Mesendoderm (in vitro differentiated cells): Measurements from ENCODE around the gene RO60.

Experiments
- DNase-seq: peaks from one replicate; pipeline ENCODE4 v3.0.0; 2013
- H2AK5ac ChIP-seq: 2 replicates; pipeline ENCODE4 v1.6.1; 2013; ENCODE audit warnings: low read length, inconsistent platforms
- H2BK120ac ChIP-seq: 2 replicates; pipeline ENCODE4 v1.6.1; 2013; ENCODE audit warnings: low read depth, mild to moderate bottlenecking, low read length, moderate library complexity, mixed read lengths
- H2BK15ac ChIP-seq: replicated peaks from 2 replicates; pipeline ENCODE4 v1.6.1; 2013; ENCODE audit warnings: low read depth, mild to moderate bottlenecking, moderate library complexity
- H2BK5ac ChIP-seq: 2 replicates; pipeline ENCODE4 v1.6.1; 2013; ENCODE audit warnings: low read length, inconsistent platforms
- H3K18ac ChIP-seq: 2 replicates; pipeline ENCODE4 v1.6.1; 2013; ENCODE audit warnings: mild to moderate bottlenecking, low read length, mixed read lengths
- H3K23ac ChIP-seq: one replicate; pipeline ENCODE4 v1.6.1; 2013; ENCODE audit warnings: low read length
- H3K27ac ChIP-seq: 2 replicates; pipeline ENCODE4 v1.5.1; 2013; ENCODE audit warnings: low read depth, mild to moderate bottlenecking, inconsistent platforms, low read length, moderate library complexity
- H3K27me3 ChIP-seq: 2 replicates; pipeline ENCODE4 v1.6.1; 2013; ENCODE audit warnings: low read length, control low read depth, mild to moderate bottlenecking, inconsistent platforms; ENCODE audit not compliant: insufficient read depth, poor library complexity
- H3K36me3 ChIP-seq: 2 replicates; pipeline ENCODE4 v1.6.1; 2013; ENCODE audit warnings: low read length, inconsistent platforms; ENCODE audit not compliant: control insufficient read depth, insufficient read depth
- H3K4ac ChIP-seq: one replicate; pipeline ENCODE4 v1.6.1; 2013; ENCODE audit warnings: low read depth, mild to moderate bottlenecking, low read length, moderate library complexity
- H3K4me1 ChIP-seq: 2 replicates; pipeline ENCODE4 v1.6.1; 2013; ENCODE audit warnings: low read depth, low read length, inconsistent platforms; ENCODE audit not compliant: control insufficient read depth
- H3K4me2 ChIP-seq: 2 replicates; pipeline ENCODE4 v1.6.1; 2013; ENCODE audit warnings: low read length
- H3K4me3 ChIP-seq: 2 replicates; pipeline ENCODE4 v1.5.1; 2013; ENCODE audit warnings: mild to moderate bottlenecking, low read length
- H3K56ac ChIP-seq: one replicate; pipeline ENCODE4 v1.6.1; 2013; ENCODE audit warnings: low read length
- H3K79me1 ChIP-seq: 2 replicates; pipeline ENCODE4 v1.6.1; 2013; ENCODE audit warnings: low read length, inconsistent platforms
- H3K79me2 ChIP-seq: 2 replicates; pipeline ENCODE4 v1.6.1; 2013; ENCODE audit warnings: mild to moderate bottlenecking, low read length; ENCODE audit not compliant: control insufficient read depth, insufficient read depth
- H3K9ac ChIP-seq: 2 replicates; pipeline ENCODE4 v1.6.1; 2013; ENCODE audit warnings: low read length, inconsistent platforms
- H4K5ac ChIP-seq: one replicate; pipeline ENCODE4 v1.6.1; 2013; ENCODE audit warnings: low read length
- H4K8ac ChIP-seq: one replicate; pipeline ENCODE4 v1.6.1; 2013; ENCODE audit warnings: low read depth, mild to moderate bottlenecking, control low read depth, low read length, moderate library complexity
- WGBS: extraction: QIAGEN DNeasy Blood & Tissue Kit; methylation state at CpG from one replicate; pipeline ENCODE4 v1.1.7; 2013; ENCODE audit warnings: low lambda C conversion rate, missing lambda C conversion rate; ENCODE audit not compliant: insufficient coverage; ENCODE audit errors: extremely low coverage; 5-methylcytosine and 5-hydroxymethylcytosine counted together

Gene RO60

GRCh38 chr1:193054169-193054675 is 5.2 kb upstream of the RO60 start:
- Histone ChIP-seq H3K79me2 (peaks cover 43% of the 10 kb centered on the region), H2BK5ac (no peak overlapping the region), H3K4ac (no peak overlapping the region), H3K79me1 (peaks cover 10% of the 10 kb centered on the region), H3K27ac (no peak overlapping the region), H3K27me3 (no peaks in the 10 kb centered on the region), H3K23ac (no peak overlapping the region), H3K36me3 (no peaks in the 10 kb centered on the region), H4K8ac (no peak overlapping the region), H2BK120ac (no peak overlapping the region), H3K56ac (no peak overlapping the region), H4K5ac (no peak overlapping the region), H3K4me3 (no peak overlapping the region), H3K4me1 (no peaks in the 10 kb centered on the region), H3K9ac (no peak overlapping the region), H2AK5ac (no peak overlapping the region), H3K18ac (no peak overlapping the region), H3K4me2 (no peak overlapping the region), H2BK15ac (no peak overlapping the region)
- no CpG with 5 or more reads among the region's 4 CpGs for WGBS
- no peak for DNase-seq

GRCh38 chr1:193058529-193059281 is 707 bp upstream of the RO60 start:
- WGBS: no CpG with 5 or more reads among the region's 37 CpGs
- peak overlapping the region; percentile 90 for H3K4me2 ChIP-seq

GRCh38 chr1:193060115-193060403 is 647 bp downstream of the RO60 start:
- Histone ChIP-seq H2AK5ac (no peak overlapping the region), H3K36me3 (no peaks in the 10 kb centered on the region), H3K27ac (peak overlapping the region; percentile 85), H3K4ac (no peak overlapping the region), H3K23ac (peak overlapping the region; percentile 15), H3K4me2 (peak overlapping the region; percentile 33), H3K18ac (no peak overlapping the region), H3K27me3 (no peaks in the 10 kb centered on the region), H3K9ac (peak overlapping the region; percentile 99), H2BK5ac (no peak overlapping the region), H3K4me3 (peak overlapping the region; percentile 88), H2BK120ac (no peak overlapping the region), H3K79me2 (peaks cover 56% of the 10 kb centered on the region), H3K4me1 (no peaks in the 10 kb centered on the region), H3K56ac (peak overlapping the region; percentile 99), H4K8ac (no peak overlapping the region), H2BK15ac (no peak overlapping the region), H4K5ac (no peak overlapping the region), H3K79me1 (peaks cover 10% of the 10 kb centered on the region)
- no CpG with 5 or more reads among the region's 9 CpGs for WGBS
- no peak for DNase-seq

More at GRCh38 chr1:193058529-193059281, 707 bp upstream of the RO60 start:
- Histone ChIP-seq H2BK5ac (no peak overlapping the region), H2BK120ac (no peak overlapping the region), H3K23ac (peak overlapping the region; percentile 50), H3K27ac (peak overlapping the region; percentile 83), H3K9ac (peak overlapping the region; percentile 99), H2AK5ac (no peak overlapping the region), H4K8ac (no peak overlapping the region), H3K4me1 (no peaks in the 10 kb centered on the region), H3K4me3 (peak overlapping the region; percentile 82), H3K36me3 (no peaks in the 10 kb centered on the region), H4K5ac (no peak overlapping the region), H3K79me1 (peaks cover 8% of the 10 kb centered on the region), H3K79me2 (peaks cover 56% of the 10 kb centered on the region), H3K4ac (peak overlapping the region; percentile 64), H3K56ac (peak overlapping the region; percentile 99), H3K18ac (peak overlapping the region; percentile 35), H2BK15ac (no peak overlapping the region), H3K27me3 (no peaks in the 10 kb centered on the region)
- DNase-seq: peak; percentile 47

GRCh38 chr1:193060406-193060805 is 994 bp downstream of the RO60 start:
- no peak overlapping the region for H4K5ac ChIP-seq
- H3K56ac ChIP-seq: peak overlapping the region; percentile 66
- H3K79me1 ChIP-seq: peaks cover 7% of the 10 kb centered on the region
- H3K27me3 ChIP-seq: no peaks in the 10 kb centered on the region
- H2AK5ac ChIP-seq: no peak overlapping the region
- H3K36me3 ChIP-seq: no peaks in the 10 kb centered on the region
- no peak overlapping the region for H4K8ac ChIP-seq
- H3K4me3 ChIP-seq: peak overlapping the region; percentile 37
- no peak overlapping the region for H3K4ac ChIP-seq
- DNase-seq: no peak
- no peak overlapping the region for H2BK120ac ChIP-seq
- no peaks in the 10 kb centered on the region for H3K4me1 ChIP-seq
- H3K27ac ChIP-seq: no peak overlapping the region
- H3K79me2 ChIP-seq: peaks cover 53% of the 10 kb centered on the region
- peak overlapping the region; percentile 21 for H3K4me2 ChIP-seq
- H2BK5ac ChIP-seq: no peak overlapping the region
- no peak overlapping the region for H3K18ac ChIP-seq
- no peak overlapping the region for H3K23ac ChIP-seq
- no CpG with 5 or more reads among the region's 4 CpGs for WGBS
- no peak overlapping the region for H2BK15ac ChIP-seq
- peak overlapping the region; percentile 99 for H3K9ac ChIP-seq

- Histone ChIP-seq H2AK5ac (no peak overlapping the region), H2BK15ac (no peak overlapping the region), H3K4me1 (no peaks in the 10 kb centered on the region), H3K56ac (peak overlapping the region; percentile 29), H3K4me3 (no peak overlapping the region), H2BK120ac (no peak overlapping the region), H3K27me3 (no peaks in the 10 kb centered on the region), H3K4ac (no peak overlapping the region), H3K4me2 (peak overlapping the region; percentile 39), H3K18ac (no peak overlapping the region), H3K79me1 (peaks cover 7% of the 10 kb centered on the region), H3K23ac (no peak overlapping the region), H2BK5ac (no peak overlapping the region), H4K5ac (no peak overlapping the region), H3K9ac (peak overlapping the region; percentile 28), H3K79me2 (peaks cover 53% of the 10 kb centered on the region), H3K36me3 (no peaks in the 10 kb centered on the region), H4K8ac (no peak overlapping the region), H3K27ac (no peak overlapping the region)
- WGBS: no CpG with 5 or more reads among the region's 2 CpGs
- DNase-seq: no peak
These were observed 1.5 kb downstream of the RO60 start for GRCh38 chr1:193060938-193061337.
